ENCODE results near the gene CNTD1. TPM values are rescaled to one million over a fixed set of nuclear protein-coding genes. Genes with fewer than 3 reads are reported as not detected.

The CNTD1 gene
- total and polyA plus RNA-seq, 2 donors (not counting 1 experiment from before 2014, with no cell fraction given) = 0.14 to 0.66 TPM

- TF ChIP-seq EZH2 (IDR thresholded peaks at IDR 0.05; ENCODE audit: low read length, missing control alignments) = no peak
- TF ChIP-seq CTCF (conservative IDR thresholded peaks at IDR 0.05 in 1 of 2, IDR thresholded peaks at IDR 0.05 in 1 of 2; ENCODE audit: low read depth in 1 of 2, low read length in 2 of 2) = no peak
- H3K9me3 ChIP-seq (ENCODE audit: control insufficient read depth, insufficient read depth, low read depth, low read length) = no peaks in the 10 kb centered on the region
- no peaks in the 10 kb centered on the region for H3K36me3 ChIP-seq (ENCODE audit: control insufficient read depth, insufficient read depth, low read length)
- no peaks in the 10 kb centered on the region for H4K20me1 ChIP-seq (ENCODE audit: control insufficient read depth, extremely low read depth, insufficient read depth, low read length)
- no peak overlapping the region for H3K9ac ChIP-seq (ENCODE audit: insufficient read depth, low read length)
- no peak overlapping the region for H3K4me3 ChIP-seq (replicated peaks in 1 of 4; ENCODE audit: control extremely low read depth in 1 of 4, insufficient read depth in 1 of 4, low read depth in 3 of 4, low read length in 4 of 4)
- no peaks in the 10 kb centered on the region for H3K4me1 ChIP-seq (ENCODE audit: control insufficient read depth, extremely low read depth, insufficient read depth, low read length)
- no peak overlapping the region for H2AFZ ChIP-seq (ENCODE audit: low read length)
- peaks cover 6% of the 10 kb centered on the region for H3K27me3 ChIP-seq (ENCODE audit: control insufficient read depth, insufficient read depth, low read length)
- H3K4me2 ChIP-seq (ENCODE audit: extremely low read depth, insufficient read depth, low read length) = no peak overlapping the region
- DNase-seq (ENCODE audit: low read depth in 2 of 2) = no peak
- no peak overlapping the region for H3K27ac ChIP-seq (ENCODE audit: insufficient read depth, low read length)
- H3K79me2 ChIP-seq (ENCODE audit: control insufficient read depth, insufficient read depth, low read length) = no peaks in the 10 kb centered on the region
These were observed 58.7 kb downstream of the CNTD1 start for GRCh38 chr17:42857389-42857788.

Other genes starting within 250 kb of the CNTD1 start
- 2.1 and 2.6 TPM in 2 replicates for gene HSD17B1, start 245.9 kb upstream of the CNTD1 start, total RNA-seq
- gene HSD17B1, start 245.9 kb upstream of the CNTD1 start, polyA plus RNA-seq = 0.40 and 0.80 TPM in 2 replicates
- gene COASY, start 236.7 kb upstream of the CNTD1 start, total RNA-seq = 9.8 and 16.5 TPM in 2 replicates
- gene COASY, start 236.7 kb upstream of the CNTD1 start, polyA plus RNA-seq = 20.3 and 31.6 TPM in 2 replicates
- gene MLX, start 231.8 kb upstream of the CNTD1 start, total RNA-seq = 32.6 and 36.2 TPM in 2 replicates
- 49.3 and 56.1 TPM in 2 replicates for gene MLX, start 231.8 kb upstream of the CNTD1 start, polyA plus RNA-seq
- gene PSMC3IP, start 221.1 kb upstream of the CNTD1 start, total RNA-seq = 2.3 and 4.6 TPM in 2 replicates
- 8.0 and 18.7 TPM in 2 replicates for gene PSMC3IP, start 221.1 kb upstream of the CNTD1 start, polyA plus RNA-seq
- gene RETREG3, start 189.5 kb upstream of the CNTD1 start, total RNA-seq = 67.0 and 68.6 TPM in 2 replicates
- 30.0 and 37.5 TPM in 2 replicates for gene RETREG3, start 189.5 kb upstream of the CNTD1 start, polyA plus RNA-seq
- 12.8 and 16.7 TPM in 2 replicates for gene TUBG1, start 189.2 kb upstream of the CNTD1 start, total RNA-seq
- 60.0 and 124 TPM in 2 replicates for gene TUBG1, start 189.2 kb upstream of the CNTD1 start, polyA plus RNA-seq
- gene TUBG2, start 139.6 kb upstream of the CNTD1 start, total RNA-seq = 6.9 and 11.6 TPM in 2 replicates
- gene TUBG2, start 139.6 kb upstream of the CNTD1 start, polyA plus RNA-seq = 13.1 and 13.5 TPM in 2 replicates
- gene PLEKHH3, start 121.9 kb upstream of the CNTD1 start, total RNA-seq = 19.3 and 24.6 TPM in 2 replicates
- 2.3 and 3.0 TPM in 2 replicates for gene PLEKHH3, start 121.9 kb upstream of the CNTD1 start, polyA plus RNA-seq
- gene CCR10, start 117.0 kb upstream of the CNTD1 start, total RNA-seq = 1.3 and 2.6 TPM in 2 replicates
- 0.87 and 2.5 TPM in 2 replicates for gene CCR10, start 117.0 kb upstream of the CNTD1 start, polyA plus RNA-seq
- 20.5 and 40.1 TPM in 2 replicates for gene CNTNAP1, start 116.3 kb upstream of the CNTD1 start, total RNA-seq
- gene CNTNAP1, start 116.3 kb upstream of the CNTD1 start, polyA plus RNA-seq = 39.4 and 39.5 TPM in 2 replicates
- gene EZH1, start 53.8 kb upstream of the CNTD1 start, total RNA-seq = 16.4 and 28.6 TPM in 2 replicates
- gene EZH1, start 53.8 kb upstream of the CNTD1 start, polyA plus RNA-seq = 23.6 and 31.9 TPM in 2 replicates
- 0.17 and 0.26 TPM in 2 replicates for gene RAMP2, start 37.6 kb upstream of the CNTD1 start, total RNA-seq
- gene RAMP2, start 37.6 kb upstream of the CNTD1 start, polyA plus RNA-seq = 0.17 and 0.45 TPM in 2 replicates
- gene VPS25, start 25.4 kb upstream of the CNTD1 start, total RNA-seq = 43.6 and 44.7 TPM in 2 replicates
- gene VPS25, start 25.4 kb upstream of the CNTD1 start, polyA plus RNA-seq = 92.7 and 121 TPM in 2 replicates
- gene WNK4, start 18.3 kb upstream of the CNTD1 start, total RNA-seq = under 0.01 and 0.51 TPM in 2 replicates
- 0.35 and 0.84 TPM in 2 replicates for gene WNK4, start 18.3 kb upstream of the CNTD1 start, polyA plus RNA-seq
- 53.5 and 59.8 TPM in 2 replicates for gene COA3, start 157 bp upstream of the CNTD1 start, total RNA-seq
- gene COA3, start 157 bp upstream of the CNTD1 start, polyA plus RNA-seq = 80.3 and 97.1 TPM in 2 replicates
- 97.3 and 150 TPM in 2 replicates for gene BECN1, start 25.4 kb downstream of the CNTD1 start, total RNA-seq
- 87.4 and 90.4 TPM in 2 replicates for gene BECN1, start 25.4 kb downstream of the CNTD1 start, polyA plus RNA-seq
- gene PSME3, start 34.5 kb downstream of the CNTD1 start, total RNA-seq = 44.9 and 50.7 TPM in 2 replicates
- gene PSME3, start 34.5 kb downstream of the CNTD1 start, polyA plus RNA-seq = 133 and 177 TPM in 2 replicates
- 0.26 and 0.33 TPM in 2 replicates for gene AOC2, start 45.7 kb downstream of the CNTD1 start, total RNA-seq
- 0.09 and 0.12 TPM in 2 replicates for gene AOC2, start 45.7 kb downstream of the CNTD1 start, polyA plus RNA-seq
- gene AOC3, start 52.3 kb downstream of the CNTD1 start, total RNA-seq = 0.17 and 0.26 TPM in 2 replicates
- gene AOC3, start 52.3 kb downstream of the CNTD1 start, polyA plus RNA-seq = 0.23 and 3.5 TPM in 2 replicates
- gene G6PC1, start 101.9 kb downstream of the CNTD1 start, total RNA-seq = not detected in 2 replicates
- gene G6PC1, start 101.9 kb downstream of the CNTD1 start, polyA plus RNA-seq = not detected in 2 replicates
- gene AARSD1, start 165.6 kb downstream of the CNTD1 start, total RNA-seq = 17.7 and 21.6 TPM in 2 replicates
- gene AARSD1, start 165.6 kb downstream of the CNTD1 start, polyA plus RNA-seq = 37.3 and 51.2 TPM in 2 replicates
- gene PTGES3L, start 181.2 kb downstream of the CNTD1 start, total RNA-seq = 0.17 TPM in 1 of 2 replicates, not detected in the other
- 0.24 and 1.7 TPM in 2 replicates for gene PTGES3L, start 181.2 kb downstream of the CNTD1 start, polyA plus RNA-seq
- 7.7 and 8.8 TPM in 2 replicates for gene RUNDC1, start 181.7 kb downstream of the CNTD1 start, total RNA-seq
- 6.3 and 8.0 TPM in 2 replicates for gene RUNDC1, start 181.7 kb downstream of the CNTD1 start, polyA plus RNA-seq
- gene RPL27, start 199.6 kb downstream of the CNTD1 start, total RNA-seq = 902 and 1,145 TPM in 2 replicates
- gene RPL27, start 199.6 kb downstream of the CNTD1 start, polyA plus RNA-seq = 3,313 and 3,346 TPM in 2 replicates
- gene IFI35, start 207.9 kb downstream of the CNTD1 start, total RNA-seq = 31.3 and 34.5 TPM in 2 replicates
- gene IFI35, start 207.9 kb downstream of the CNTD1 start, polyA plus RNA-seq = 33.4 and 52.0 TPM in 2 replicates
- 259 and 297 TPM in 2 replicates for gene VAT1, start 223.5 kb downstream of the CNTD1 start, total RNA-seq
- gene VAT1, start 223.5 kb downstream of the CNTD1 start, polyA plus RNA-seq = 234 and 362 TPM in 2 replicates
- gene RND2, start 226.4 kb downstream of the CNTD1 start, total RNA-seq = 0.77 and 0.99 TPM in 2 replicates
- 0.54 and 0.95 TPM in 2 replicates for gene RND2, start 226.4 kb downstream of the CNTD1 start, polyA plus RNA-seq

All from fibroblast of lung (primary cell).